Neural cell (in vitro differentiated cells): ENCODE data around the gene MST1. TPM values are rescaled to one million over a fixed set of nuclear protein-coding genes. Genes with fewer than 3 reads are reported as not detected.

ENCODE experiments used
- H2AFZ ChIP-seq: fragments of 200-600, 300-800 bp; sonication (generic), shearing (Covaris generic); 2 replicates; pipeline ENCODE4 v1.6.0; 2014; ENCODE audit warnings: low read depth, mild to moderate bottlenecking, antibody characterized with exemption, low read length, moderate library complexity
- H3F3A ChIP-seq: fragments of 200-600 bp; shearing (Covaris generic); 2 replicates; pipeline ENCODE4 v1.6.1; 2016; ENCODE audit warnings: mild to moderate bottlenecking, moderate library complexity, mixed read lengths, antibody characterized with exemption, low read length; ENCODE audit not compliant: insufficient read depth, poor library complexity, severe bottlenecking
- H3K27ac ChIP-seq: fragments of 200-600, 300-800 bp; sonication (generic), shearing (Covaris generic); 2 replicates; pipeline ENCODE4 v1.5.1; 2014; ENCODE audit warnings: mild to moderate bottlenecking, low read length, moderate library complexity
- H3K27me3 ChIP-seq: fragments of 300-800, 200-600 bp; sonication (generic), shearing (Covaris generic); 2 replicates; pipeline ENCODE4 v1.6.0; 2014; ENCODE audit warnings: mild to moderate bottlenecking, low read depth, low read length, moderate library complexity; ENCODE audit not compliant: insufficient read depth
- H3K36me3 ChIP-seq: fragments of 300-800, 200-600 bp; sonication (generic), shearing (Covaris generic); 2 replicates; pipeline ENCODE4 v1.5.1; 2014; ENCODE audit warnings: mild to moderate bottlenecking, antibody characterized with exemption, low read length, moderate library complexity; ENCODE audit not compliant: insufficient read depth
- H3K4me2 ChIP-seq: fragments of 300-800, 200-600 bp; sonication (generic), shearing (Covaris generic); 2 replicates; pipeline ENCODE4 v1.6.0; 2014; ENCODE audit warnings: mild to moderate bottlenecking, low read length
- H3K4me3 ChIP-seq: fragments of 300-800, 200-600 bp; sonication (generic), shearing (Covaris generic); 2 replicates; pipeline ENCODE4 v1.5.1; 2014; ENCODE audit warnings: mild to moderate bottlenecking, low read length, moderate library complexity
- H3K79me2 ChIP-seq: fragments of 200-600 bp; shearing (Covaris generic); replicated peaks from 2 replicates; pipeline ENCODE4 v1.6.0; 2014; ENCODE audit warnings: mild to moderate bottlenecking, low read length, moderate library complexity; ENCODE audit not compliant: insufficient read depth
- H3K9ac ChIP-seq: fragments of 300-800, 200-600 bp; sonication (generic), shearing (Covaris generic); 2 replicates; pipeline ENCODE4 v1.6.1; 2016; ENCODE audit warnings: mild to moderate bottlenecking, low read length, mixed read lengths
- H3K9me2 ChIP-seq: fragments of 200-600 bp; shearing (Covaris generic); 2 replicates; pipeline ENCODE4 v1.6.1; 2016; ENCODE audit warnings: mild to moderate bottlenecking, low read length, mixed read lengths; ENCODE audit not compliant: insufficient read depth
- H3K9me3 ChIP-seq: fragments of 200-600, 300-800 bp; sonication (generic), shearing (Covaris generic); 2 replicates; pipeline ENCODE4 v1.6.1; 2016; ENCODE audit warnings: mild to moderate bottlenecking, mixed run types, low read length, moderate library complexity, mixed read lengths
- H4K20me1 ChIP-seq: fragments of 200-600 bp; shearing (Covaris generic); 2 replicates; pipeline ENCODE4 v1.6.1; 2016; ENCODE audit warnings: mild to moderate bottlenecking, mixed run types; ENCODE audit not compliant: insufficient read depth
- CTCF ChIP-seq: fragments of 450-650 bp; IDR thresholded peaks from 2 replicates; pipeline ENCODE4 v1.5.1; 2014; ENCODE audit warnings: antibody characterized with exemption, mild to moderate bottlenecking, moderate library complexity; ENCODE audit not compliant: poor library complexity, severe bottlenecking
- EP300 ChIP-seq: fragments of 450-650 bp; conservative IDR thresholded peaks from 2 replicates; pipeline ENCODE4 v1.6.1; 2014; ENCODE audit warnings: antibody characterized with exemption, mild to moderate bottlenecking, moderate library complexity; ENCODE audit not compliant: poor library complexity, severe bottlenecking
- EZH2 ChIP-seq: fragments of 200-600, 300-800 bp; shearing (Covaris generic), sonication (generic); IDR thresholded peaks from 2 replicates; pipeline ENCODE4 v1.6.1; 2014; ENCODE audit warnings: antibody characterized with exemption, low read length, borderline replicate concordance, mild to moderate bottlenecking; ENCODE audit not compliant: insufficient read depth, poor library complexity, severe bottlenecking
- MXI1 ChIP-seq: fragments of 450-650 bp; conservative IDR thresholded peaks from 2 replicates; pipeline ENCODE4 v1.6.1; 2014; ENCODE audit warnings: antibody characterized with exemption, mild to moderate bottlenecking; ENCODE audit not compliant: poor library complexity, severe bottlenecking
- POLR2AphosphoS5 ChIP-seq: IDR thresholded peaks from 2 replicates; pipeline ENCODE4 v1.6.1; 2012
- RAD21 ChIP-seq: fragments of 450-650 bp; conservative IDR thresholded peaks from 2 replicates; pipeline ENCODE4 v1.6.1; 2014; ENCODE audit warnings: antibody characterized with exemption, mild to moderate bottlenecking, moderate library complexity
- REST ChIP-seq: IDR thresholded peaks from 2 replicates; pipeline ENCODE4 v1.6.1; 2012; ENCODE audit warnings: borderline replicate concordance
- SMC3 ChIP-seq: fragments of 450-650 bp; conservative IDR thresholded peaks from 2 replicates; pipeline ENCODE4 v1.6.1; 2014; ENCODE audit warnings: antibody characterized with exemption, mild to moderate bottlenecking, moderate library complexity; ENCODE audit not compliant: poor library complexity
- TAF1 ChIP-seq: IDR thresholded peaks from 2 replicates; pipeline ENCODE4 v1.6.1; 2012; ENCODE audit warnings: low read depth
- polyA plus RNA-seq: library from polyadenylated mRNA; depleted of rRNA; stranded (reverse); fragments of >200 nt; gene quantifications from 2 replicates; pipeline ENCODE4 v1.2.3, GENCODE V29; 2014

MST1 gene
- polyA plus RNA-seq, 1 donor from 2014 or later: 64.0 TPM

GRCh38 chr3:49661281-49661680, 28.0 kb downstream of the MST1 start:
- Histone ChIP-seq H3K9me2 (no peaks in the 10 kb centered on the region), H3K9me3 (no peaks in the 10 kb centered on the region), H3K79me2 (no peaks in the 10 kb centered on the region), H3F3A (no peaks in the 10 kb centered on the region), H3K4me3 (no peak overlapping the region), H2AFZ (no peak overlapping the region), H3K36me3 (no peaks in the 10 kb centered on the region), H3K9ac (no peak overlapping the region), H3K27ac (no peak overlapping the region), H3K27me3 (no peaks in the 10 kb centered on the region), H3K4me2 (no peak overlapping the region), H4K20me1 (no peaks in the 10 kb centered on the region)
- TF ChIP-seq EP300: no peak
- no peak for TF ChIP-seq POLR2AphosphoS5
- TF ChIP-seq SMC3: no peak
- no peak for TF ChIP-seq MXI1
- TF ChIP-seq TAF1: no peak
- no peak for TF ChIP-seq CTCF
- no peak for TF ChIP-seq RAD21
- TF ChIP-seq EZH2: no peak
- TF ChIP-seq REST: no peak

- Histone ChIP-seq H3F3A (no peaks in the 10 kb centered on the region), H4K20me1 (no peaks in the 10 kb centered on the region), H3K27me3 (no peaks in the 10 kb centered on the region), H3K9ac (no peak overlapping the region), H3K9me3 (no peaks in the 10 kb centered on the region), H2AFZ (no peak overlapping the region), H3K9me2 (no peaks in the 10 kb centered on the region), H3K4me2 (no peak overlapping the region), H3K4me3 (no peak overlapping the region), H3K27ac (no peak overlapping the region), H3K36me3 (no peaks in the 10 kb centered on the region), H3K79me2 (no peaks in the 10 kb centered on the region)
- TF ChIP-seq EP300: no peak
- TF ChIP-seq REST: no peak
- TF ChIP-seq RAD21: no peak
Observed at GRCh38 chr3:49659756-49660155, 29.5 kb downstream of the MST1 start.
